Stimulated activated CD4-positive, alpha-beta T cell treated with anti-CD3 and anti-CD28 coated beads, TNF-alpha, amount 100 ng/mL, for 24 hours (primary cell): Measurements from ENCODE around the gene CYB5R4.

Experiments
- DNase-seq, 3 experiments: peaks; one replicate each; pipeline ENCODE4 v3.0.0-alpha.2; 2020; ENCODE audit warnings: low read depth in 3 of 3

CYB5R4 gene

DNA sequence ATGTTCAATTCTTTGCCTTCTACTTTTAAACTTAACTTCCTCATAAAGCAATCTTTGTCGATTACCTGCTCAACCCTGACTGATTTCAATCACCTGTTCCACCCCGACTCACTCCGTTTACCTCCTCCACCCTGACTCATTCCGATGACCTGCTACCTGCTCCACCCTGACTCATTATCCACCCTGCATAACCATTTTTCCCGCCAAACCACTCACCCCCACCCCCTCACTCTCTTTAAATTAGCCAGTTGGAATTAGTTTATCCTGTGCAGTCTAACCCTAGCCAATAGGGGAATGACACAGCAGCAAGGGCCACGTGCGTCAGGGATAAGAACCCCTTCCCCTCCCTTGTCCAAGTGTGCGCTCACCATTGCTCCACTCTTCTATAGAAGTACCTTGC, 117.4 kb downstream of the CYB5R4 start:
- DNase-seq, result no peak

DNA sequence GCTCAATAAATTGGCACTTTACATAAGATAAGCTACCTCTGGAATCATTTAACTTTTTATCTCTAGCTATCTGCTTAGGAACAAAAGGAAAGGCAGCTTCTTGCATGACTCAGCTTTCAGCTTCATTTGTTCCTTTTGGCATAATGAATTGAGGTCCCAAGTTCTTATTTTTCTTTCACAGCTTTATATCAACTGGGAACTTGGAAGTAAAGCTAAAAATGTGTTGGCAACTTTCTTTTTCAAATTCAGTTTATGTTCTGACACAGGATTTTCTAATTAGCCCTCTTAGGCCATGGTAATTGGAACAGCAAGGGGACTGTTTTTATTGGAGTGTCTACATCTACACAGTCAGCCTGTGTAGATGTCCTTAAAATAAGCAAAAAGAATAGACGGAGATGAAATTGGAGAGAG, 118.8 kb downstream of the CYB5R4 start:
- no peak for DNase-seq

DNA sequence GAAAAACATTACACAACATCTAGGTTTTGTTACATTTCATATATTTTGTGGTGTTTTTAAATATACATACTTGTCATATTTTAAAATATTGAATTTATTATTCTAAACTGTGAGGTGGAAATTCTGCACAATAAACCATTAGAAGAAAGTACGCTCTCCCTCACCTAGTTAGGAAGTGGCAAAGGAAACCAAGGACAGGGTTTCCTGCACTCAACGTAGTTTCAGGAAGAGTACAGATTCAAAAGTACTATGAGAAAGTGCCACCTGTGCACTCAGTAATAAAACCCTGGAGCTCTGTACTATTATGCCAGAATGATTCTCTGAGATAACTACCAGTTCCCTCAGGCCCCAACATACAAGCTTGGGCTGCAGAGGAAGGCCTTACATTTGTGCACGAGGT, 119.5 kb downstream of the CYB5R4 start:
- no peak for DNase-seq

DNA sequence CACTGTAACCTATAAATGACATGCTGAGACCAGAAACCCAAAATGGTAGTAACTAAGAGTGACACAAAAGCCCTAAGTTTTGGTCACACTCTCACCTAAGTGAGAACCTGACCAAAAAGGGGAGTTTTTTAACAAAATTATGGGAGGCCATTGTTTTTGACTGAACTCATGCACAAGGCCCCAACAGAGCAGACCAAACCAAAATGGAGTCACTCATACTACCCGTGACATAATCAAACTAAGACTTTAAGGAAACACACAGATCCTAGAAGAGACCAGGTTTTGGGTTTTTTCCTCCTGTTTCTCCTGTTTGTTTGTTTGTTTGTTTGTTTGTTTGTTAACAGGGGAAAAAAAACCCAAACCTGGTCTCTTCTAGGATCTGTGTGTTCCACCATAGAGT, 124.9 kb downstream of the CYB5R4 start:
- no peak for DNase-seq

DNA sequence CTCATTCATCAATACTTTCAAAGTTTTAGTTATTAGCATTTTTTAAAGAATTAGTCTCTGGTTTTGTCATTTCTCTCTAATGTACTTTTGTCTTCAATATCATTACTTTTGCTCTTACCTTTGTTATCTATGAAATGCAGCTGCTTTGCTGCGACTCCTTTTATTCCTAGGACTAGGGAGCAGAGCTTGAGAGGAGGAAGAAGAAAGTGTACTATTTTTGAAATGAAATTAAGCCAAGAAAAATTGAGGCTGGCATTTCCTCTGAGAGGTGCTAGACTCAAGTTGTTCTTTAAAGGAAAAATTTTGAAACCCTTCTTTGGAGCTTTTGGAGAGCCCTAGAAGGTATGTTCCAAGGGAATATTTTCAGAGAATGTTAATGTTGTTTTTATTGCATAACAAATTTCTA, 125.8 kb downstream of the CYB5R4 start:
- no peak for DNase-seq

DNA sequence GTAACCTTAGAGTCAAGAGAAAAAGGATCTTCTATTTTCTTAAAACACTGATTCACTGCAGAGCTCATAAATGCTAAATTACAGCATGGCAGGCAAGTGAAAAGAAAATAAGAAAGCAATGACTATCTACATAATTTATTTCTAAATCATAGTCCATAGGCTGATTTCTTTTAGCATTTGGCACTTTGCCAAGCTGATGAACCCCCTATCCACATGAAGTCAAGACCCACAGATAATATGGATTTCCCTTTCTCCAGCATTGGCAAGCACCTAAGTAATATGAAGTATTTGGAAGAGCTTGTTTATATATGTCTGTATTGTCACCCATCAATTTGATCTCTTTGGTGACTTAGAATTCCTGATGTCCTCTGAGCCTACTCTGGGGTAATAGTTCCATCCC, 126.2 kb downstream of the CYB5R4 start:
- DNase-seq, result no peak

DNA sequence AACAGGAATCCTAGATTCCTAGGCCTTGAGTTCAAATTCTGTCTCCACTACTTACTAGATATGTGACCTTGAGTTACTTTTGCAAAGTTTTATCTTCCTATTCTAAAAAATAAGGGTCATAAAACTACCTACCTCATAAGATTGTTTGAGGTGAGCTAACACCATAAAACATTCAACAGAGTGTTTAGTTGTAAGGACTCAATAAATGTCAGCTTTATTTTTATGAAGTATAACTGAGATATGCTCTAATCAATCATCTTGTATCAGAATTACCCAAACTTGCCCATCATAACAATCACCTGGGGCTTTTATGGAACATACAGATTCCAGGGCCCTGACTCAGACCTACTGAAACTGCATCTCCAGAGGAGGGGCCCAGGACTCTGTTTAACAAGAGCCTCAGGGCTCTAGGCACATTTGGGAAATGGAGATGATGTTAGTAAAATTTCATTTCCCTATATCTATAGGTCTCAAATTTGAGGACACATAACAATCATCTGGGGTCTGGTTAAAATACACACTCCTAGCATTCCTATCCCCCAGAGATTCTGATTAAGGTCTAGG, 138.6 kb downstream of the CYB5R4 start:
- DNase-seq, result no peak

DNA sequence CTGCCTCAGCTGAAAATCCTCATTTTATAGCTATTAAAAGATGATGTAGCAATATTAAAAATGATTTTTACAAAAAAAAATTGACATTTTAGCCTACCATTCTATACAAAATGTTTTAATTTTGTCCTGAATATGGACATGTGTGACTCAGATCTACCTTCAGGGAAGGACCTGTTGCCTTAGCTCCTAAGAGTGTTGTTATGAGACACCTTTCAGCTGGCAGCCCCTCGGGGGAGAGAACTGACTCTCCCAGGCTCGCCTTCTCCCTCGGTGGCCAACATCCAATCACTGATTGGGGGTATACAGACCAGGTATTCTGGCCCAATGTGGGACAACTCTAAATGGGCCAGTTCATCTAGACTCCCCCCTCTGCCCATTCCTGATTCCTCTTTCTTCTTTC, 141.6 kb downstream of the CYB5R4 start:
- DNase-seq, result no peak

DNA sequence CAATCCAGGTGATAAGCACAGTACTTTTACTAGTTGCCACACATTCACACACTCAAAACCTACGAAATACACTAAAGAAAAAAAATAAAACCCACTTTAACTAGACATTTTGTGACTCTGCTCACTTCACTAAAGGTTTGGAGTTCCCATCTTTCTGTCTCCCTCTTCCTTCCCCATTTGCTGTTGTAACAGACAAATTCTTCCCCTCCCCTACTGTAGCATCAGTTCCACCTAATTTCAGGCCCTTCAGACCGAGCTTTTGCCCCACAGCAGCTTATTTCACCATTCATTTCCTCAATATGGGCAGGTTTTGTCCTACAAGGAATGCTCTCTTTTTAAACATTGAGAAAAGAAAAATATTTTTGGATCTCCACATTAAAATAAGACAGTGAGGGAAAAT, 142.7 kb downstream of the CYB5R4 start:
- DNase-seq, result no peak

DNA sequence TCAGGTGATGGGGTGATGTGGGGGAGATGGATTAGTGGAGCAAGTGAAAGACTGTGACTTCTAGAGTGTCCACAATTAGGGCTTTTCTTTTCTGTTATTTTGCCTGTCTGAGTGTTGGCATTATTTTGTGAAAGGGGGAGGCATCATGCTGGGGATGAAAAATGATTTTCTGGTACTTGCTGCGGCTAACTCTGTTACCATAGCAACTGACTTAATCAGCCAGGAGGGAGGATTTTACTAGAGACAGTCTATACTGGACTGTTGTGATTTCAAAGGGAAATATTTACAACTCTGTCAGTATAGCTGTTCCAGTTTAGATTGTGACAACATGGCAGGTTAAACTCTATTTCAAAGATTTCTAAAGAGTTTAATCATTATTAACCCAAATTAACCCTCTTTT, 143.6 kb downstream of the CYB5R4 start:
- DNase-seq, result no peak

DNA sequence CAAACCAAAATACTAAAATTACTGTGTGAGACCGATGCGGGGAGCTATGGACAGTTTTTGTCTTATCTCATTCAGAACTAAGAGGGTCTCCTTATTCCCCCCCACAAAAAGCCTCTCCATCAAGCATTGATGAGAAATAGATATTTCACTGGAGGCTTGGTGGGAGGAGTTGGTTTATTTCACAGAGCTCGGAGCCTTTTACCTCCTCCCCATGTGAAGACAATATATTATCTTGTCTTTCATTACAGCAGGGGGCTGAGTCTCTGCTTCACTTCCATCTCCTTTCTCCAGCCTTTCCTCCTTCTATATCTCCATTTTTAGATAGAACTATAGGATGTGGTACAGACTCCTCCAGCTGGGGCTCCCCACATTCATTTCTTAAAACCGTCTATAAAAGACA, 144.2 kb downstream of the CYB5R4 start:
- no peak for DNase-seq

DNA sequence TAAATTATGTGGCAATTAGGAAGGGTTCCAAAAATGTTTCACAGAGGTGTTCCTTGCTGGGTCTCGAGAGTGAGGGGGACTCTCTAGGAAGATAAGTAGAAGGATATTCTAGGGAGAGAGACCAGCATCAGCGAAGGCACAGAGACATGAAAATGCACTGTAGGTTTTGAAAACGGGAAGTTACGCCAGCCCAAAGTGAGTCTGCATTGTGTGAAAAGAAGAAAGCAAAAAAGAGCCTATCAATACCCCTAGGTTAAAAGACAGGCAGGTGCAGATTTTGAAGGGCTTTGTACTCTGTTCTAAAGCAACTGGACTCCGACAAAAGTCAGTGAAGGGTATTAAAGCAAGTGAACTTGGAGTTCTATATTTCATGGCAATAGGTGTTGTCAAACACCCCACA, 148.4 kb downstream of the CYB5R4 start:
- DNase-seq, result no peak

DNA sequence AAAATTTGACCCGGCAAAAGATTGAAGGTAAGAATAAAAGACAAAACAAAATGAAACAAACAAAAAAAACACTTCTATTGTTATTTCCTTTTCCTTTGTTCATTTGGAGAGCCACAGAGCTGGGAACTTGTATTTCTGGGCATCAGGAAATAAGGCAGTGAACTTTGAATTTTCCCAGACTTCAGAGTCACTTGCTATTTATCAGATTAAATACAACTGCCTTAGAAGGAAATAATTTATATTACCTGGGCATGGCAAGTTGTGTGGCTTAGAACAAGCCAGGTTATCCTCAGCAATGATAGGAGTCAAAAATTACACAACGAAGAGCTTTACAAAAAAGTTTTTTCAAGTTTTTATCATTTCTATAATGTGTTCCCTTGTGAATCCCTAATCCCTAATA, 153.9 kb downstream of the CYB5R4 start:
- DNase-seq, result no peak

DNA sequence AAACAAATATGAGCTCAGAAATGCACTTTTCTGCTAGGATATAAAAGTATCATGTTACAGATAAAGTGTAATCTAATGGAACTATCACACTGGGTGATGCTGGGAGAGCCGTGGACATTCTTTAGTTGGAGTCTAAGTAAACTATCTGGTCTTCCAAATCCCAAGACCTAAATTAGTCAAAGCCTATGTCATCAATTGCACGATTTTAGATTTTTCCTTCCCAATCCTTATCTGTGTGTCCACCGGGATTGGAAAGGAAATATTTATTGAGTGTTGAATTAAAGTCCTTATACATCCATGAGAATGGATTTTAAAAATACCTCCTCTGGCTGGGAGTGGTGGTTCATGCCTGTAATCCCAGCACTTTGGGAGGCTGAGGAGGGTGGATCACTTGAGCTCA, 154.4 kb downstream of the CYB5R4 start:
- DNase-seq, result no peak

DNA sequence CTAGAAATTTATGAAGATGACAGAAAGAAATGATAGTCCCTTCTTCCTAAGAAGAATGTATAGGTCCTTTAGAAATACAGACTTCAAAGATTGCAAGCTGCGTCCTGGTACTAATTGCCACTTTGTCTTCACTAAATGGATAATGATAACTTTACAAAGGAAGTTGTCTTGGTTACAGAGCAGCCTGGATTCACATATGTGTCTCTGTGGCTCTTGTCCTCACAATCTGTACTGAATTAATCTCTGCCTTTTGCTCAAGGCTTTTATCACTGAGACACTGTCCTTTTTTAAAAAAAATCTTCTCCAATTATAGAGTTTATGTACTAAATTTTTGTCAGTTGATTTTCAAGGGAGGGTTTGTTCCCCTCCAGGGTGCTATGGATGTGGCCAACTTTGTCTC, 156.5 kb downstream of the CYB5R4 start:
- DNase-seq, result no peak
